DMS 273 treated with DMSO at 0.1 percent for 48 hours (cell line): ENCODE measurements around the gene MREG.

Source experiments
- DNase-seq: peaks from one replicate; lab custom pipeline; 2025; lab: John Stamatoyannopoulos, UW

Gene MREG

DNA sequence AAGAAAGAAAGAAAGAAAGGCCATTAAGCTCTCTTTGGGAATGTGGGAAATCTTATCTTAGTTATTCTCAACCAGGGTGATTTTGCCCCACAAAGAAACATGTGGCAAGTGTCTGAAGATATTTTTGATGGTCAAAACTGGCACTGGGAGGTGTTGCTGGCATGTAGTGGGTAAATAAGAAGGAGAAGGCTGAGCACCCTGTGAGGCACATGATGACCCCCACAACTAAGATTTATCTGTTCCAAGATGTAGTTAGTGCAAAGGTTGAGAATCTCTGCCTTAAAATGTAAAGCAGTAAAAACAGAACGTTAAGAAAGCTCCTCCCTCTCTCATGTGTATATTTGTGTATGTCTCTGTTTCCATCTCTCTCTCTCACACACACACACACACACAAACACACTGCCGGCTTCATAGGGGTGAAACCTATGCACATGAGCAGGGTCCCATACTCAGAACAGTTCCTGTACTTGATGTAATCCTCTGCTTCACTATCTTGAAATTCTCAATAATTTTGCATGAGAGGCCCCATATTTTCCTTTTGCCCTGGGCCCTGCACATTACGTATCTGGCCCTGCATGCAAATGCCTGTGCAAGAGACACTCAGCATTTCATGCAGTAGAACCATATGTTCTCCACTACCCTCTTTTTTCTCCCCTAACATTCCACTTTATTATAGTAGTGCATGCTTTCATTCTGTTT lies 94.3 kb downstream of the MREG start:
- DNase-seq, result no peak

DNA sequence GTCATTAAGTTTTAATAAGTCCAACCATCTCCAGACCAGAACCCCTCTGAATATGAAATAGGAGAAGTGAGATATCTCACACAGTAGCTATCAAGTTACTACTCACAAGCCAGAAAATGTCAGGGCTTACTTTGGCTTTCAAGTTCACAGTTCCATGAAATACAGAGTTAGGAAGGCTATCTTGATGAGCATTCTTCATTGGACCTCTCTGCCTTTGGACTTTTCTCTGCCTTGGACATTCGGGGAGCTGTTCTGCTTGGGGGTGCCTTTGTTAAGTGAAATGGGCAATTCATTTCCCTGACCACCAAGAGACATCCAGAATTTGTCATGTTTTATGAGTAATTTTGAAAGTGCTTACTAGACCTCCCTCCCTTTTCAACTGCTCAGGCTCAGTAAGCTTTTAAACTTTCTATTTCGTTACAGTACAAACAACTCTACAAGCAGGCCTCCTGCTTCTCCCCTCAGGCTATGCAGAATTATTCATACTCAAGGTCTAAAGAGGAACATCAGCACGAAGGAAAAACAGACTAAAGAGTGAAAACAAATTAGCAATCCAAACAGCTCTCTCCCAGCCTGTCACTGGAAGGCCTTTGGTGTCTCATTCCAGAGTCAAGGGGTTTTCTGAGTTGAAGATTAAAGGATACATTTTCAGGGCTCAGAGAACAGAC lies 95.3 kb downstream of the MREG start:
- DNase-seq, result no peak

GRCh38 chr2:215915441-215915840 lies 97.9 kb downstream of the MREG start:
- no peak for DNase-seq

- no peak for DNase-seq
Observed at GRCh38 chr2:215914777-215915165, 98.6 kb downstream of the MREG start.

- no peak for DNase-seq
Observed at GRCh38 chr2:215914054-215914776, 99.1 kb downstream of the MREG start.

GRCh38 chr2:215912299-215912842 lies 101.0 kb downstream of the MREG start:
- no peak for DNase-seq

- no peak for DNase-seq
Observed at GRCh38 chr2:215911301-215912085, 101.9 kb downstream of the MREG start.

DNA sequence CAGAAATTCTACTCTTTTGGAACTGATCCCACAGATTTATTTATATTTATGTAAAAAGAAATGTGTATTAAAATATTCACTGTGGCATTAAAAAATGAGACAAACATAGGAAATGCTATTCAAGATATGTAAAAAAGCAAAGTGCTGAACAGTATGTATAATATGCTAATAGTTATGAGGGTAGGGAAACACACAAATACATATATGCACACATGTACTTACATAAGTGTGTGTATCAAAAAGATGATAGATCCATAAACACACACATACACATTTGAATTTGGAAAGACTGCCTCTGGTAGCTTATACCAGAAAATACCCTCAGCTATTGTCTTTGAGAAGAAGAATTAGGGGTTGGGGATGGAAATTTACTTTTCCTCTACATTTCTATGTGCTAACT lies 103.2 kb downstream of the MREG start:
- no peak for DNase-seq

DNA sequence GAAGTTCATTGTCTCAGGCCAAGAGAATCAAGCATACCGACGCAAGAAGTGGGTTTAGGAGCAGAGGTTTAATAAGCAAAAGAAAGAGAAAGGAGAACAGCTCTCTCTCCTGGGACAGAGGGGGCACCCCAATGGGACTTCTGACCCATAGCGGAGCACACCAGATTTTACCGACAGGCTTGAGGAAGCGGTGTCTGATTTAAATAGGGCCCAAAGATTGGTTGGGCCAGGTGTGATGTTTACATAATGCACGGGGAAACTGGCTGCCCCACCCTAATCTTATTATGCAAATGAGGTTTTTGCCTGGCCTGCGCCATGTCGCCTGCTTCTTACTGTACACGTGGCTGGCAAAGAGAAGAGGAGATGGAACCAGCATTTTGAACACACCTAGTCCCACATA lies 106.2 kb downstream of the MREG start:
- no peak for DNase-seq

DNA sequence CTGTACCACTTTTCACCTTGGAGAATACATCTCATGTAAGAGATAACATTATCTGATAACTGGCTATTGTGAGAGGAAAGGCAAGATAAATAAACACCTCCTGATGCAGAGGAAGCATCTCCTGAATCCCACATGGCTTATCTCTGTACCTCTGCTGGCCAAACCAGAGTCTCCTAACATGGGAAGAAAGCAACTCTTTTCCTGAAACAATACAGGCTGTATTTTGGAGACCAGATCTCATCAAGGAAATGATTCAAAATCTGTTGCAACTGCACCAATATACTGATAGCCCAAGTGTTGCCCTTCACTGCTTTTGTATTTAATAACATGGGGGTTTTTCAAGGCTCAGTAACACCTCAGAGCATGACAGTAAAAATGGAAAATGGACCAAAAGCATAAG lies 106.9 kb downstream of the MREG start:
- DNase-seq, result no peak

GRCh38 chr2:215905691-215906090 lies 107.7 kb downstream of the MREG start:
- DNase-seq, result no peak

DNA sequence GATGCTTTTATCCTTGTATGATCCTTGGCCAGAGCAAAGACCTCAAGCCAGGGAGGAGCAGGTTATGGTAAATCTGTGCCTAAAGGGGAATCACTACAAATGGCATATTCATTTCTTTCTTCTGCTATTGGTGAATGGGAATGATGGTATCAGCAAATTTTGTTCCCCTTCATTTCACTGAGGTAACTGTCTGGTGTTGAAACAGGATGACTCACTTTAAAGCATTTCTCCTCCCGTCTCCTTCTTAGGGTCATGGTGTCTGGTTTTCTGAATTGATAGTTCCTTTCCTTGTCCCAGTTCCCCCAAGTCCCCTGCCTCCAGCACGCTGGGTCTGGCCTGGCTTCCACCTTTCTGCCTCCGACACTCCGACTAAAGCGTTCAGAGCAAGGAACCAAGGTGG lies 109.2 kb downstream of the MREG start:
- no peak for DNase-seq

- no peak for DNase-seq
Observed at GRCh38 chr2:215903203-215903602, 110.1 kb downstream of the MREG start.

GRCh38 chr2:215901796-215902195 lies 111.6 kb downstream of the MREG start:
- no peak for DNase-seq

DNA sequence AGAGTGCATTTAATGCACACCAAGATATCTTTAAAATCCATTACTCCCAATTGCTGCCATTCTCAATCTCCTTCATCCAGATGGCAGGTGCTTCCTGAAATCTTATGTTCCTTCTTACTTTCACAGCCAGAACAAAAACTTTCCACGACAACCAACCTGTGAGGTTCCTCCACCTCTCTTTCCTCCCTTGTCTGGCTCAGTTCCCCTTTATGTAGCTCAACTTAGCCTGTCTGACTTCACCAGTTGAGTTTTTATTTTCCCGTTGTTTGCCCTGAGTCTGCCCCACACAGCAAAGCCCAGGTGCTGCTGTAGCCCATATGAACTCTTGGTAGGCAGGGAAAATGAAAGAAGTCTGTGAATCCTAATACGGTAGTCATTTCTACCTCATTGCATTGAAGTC lies 112.5 kb downstream of the MREG start:
- no peak for DNase-seq

- DNase-seq, result no peak
Observed at GRCh38 chr2:215900203-215900611, 113.1 kb downstream of the MREG start.

- DNase-seq, result no peak
Observed at GRCh38 chr2:215899141-215900074, 113.9 kb downstream of the MREG start.

- DNase-seq, result no peak
Observed at GRCh38 chr2:215898363-215898762, 115.0 kb downstream of the MREG start.

- no peak for DNase-seq
Observed at GRCh38 chr2:215896921-215897320, 116.4 kb downstream of the MREG start.

GRCh38 chr2:215895330-215895729 lies 118.0 kb downstream of the MREG start:
- no peak for DNase-seq
